RWPE1 (cell line): ENCODE data around the gene CALHM1.

ENCODE experiments used
- CTCF ChIA-PET: fragments of 350-600 bp; sonication (Branson Sonifier 250); formaldehyde crosslinking; extraction: SDS; loops from one replicate; lab custom pipeline; 2021; lab: Yijun Ruan, JAX
- POLR2A ChIA-PET: fragments of 400-600 bp; formaldehyde crosslinking; extraction: SDS; loops from one replicate; lab custom pipeline; 2020; ENCODE audit warnings: antibody characterized with exemption; ENCODE audit not compliant: low non-redundant PET; lab: Yijun Ruan, JAX
- DNase-seq: peaks from one replicate; pipeline ENCODE4 v3.0.0; 2012; ENCODE audit warnings: low spot score
- H3K27ac ChIP-seq: fragments of 450-650 bp; 2 replicates; pipeline ENCODE4 v1.5.1; 2017
- CTCF ChIP-seq: fragments of 450-650 bp; conservative IDR thresholded peaks from 2 replicates; pipeline ENCODE4 v1.5.1; 2017; ENCODE audit warnings: low read depth, mild to moderate bottlenecking

Gene CALHM1

DNA sequence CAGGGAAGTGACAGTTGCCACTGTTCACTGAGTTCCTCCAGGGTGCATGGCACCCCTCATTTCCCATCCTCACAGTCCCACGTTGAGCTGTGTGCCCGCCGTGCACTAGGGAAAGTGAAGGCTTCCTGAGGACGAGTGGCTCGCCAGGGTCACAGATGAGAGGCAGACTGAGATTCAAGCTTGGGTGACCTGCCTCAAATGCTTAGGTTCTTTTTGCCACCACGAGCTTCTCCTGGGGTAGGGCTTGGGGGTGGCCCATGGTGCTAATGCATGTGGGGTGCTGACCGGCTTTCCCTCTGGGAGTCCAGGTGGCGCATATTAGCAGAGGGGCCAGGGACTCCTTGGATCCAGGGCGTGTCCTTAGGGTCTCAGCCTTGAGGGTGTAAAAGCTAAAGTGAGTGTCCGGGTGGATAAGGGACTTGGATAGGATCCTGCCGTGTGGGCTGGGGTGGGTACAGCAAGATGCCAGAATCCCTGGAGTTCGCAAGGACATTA is 8.5 kb downstream of the CALHM1 start:
- POLR2A ChIA-PET: no interaction called here
- CTCF ChIA-PET: no interaction called here
- peak overlapping the region; percentile 69 for H3K27ac ChIP-seq
- TF ChIP-seq CTCF: no peak
- DNase-seq: no peak

- TF ChIP-seq CTCF: no peak
- peak overlapping the region; percentile 69 for H3K27ac ChIP-seq
- POLR2A ChIA-PET: no interaction called here
Measured at GRCh38 chr10:103449208-103450144, 9.2 kb downstream of the CALHM1 start.

GRCh38 chr10:103448746-103449145 is 10.0 kb downstream of the CALHM1 start:
- ChIA-PET CTCF (interaction anchor here (2.5 kb wide), 1 partner anchor 37 kb away, joined by 11 read pairs; no protein-coding TSS in a partner anchor), POLR2A (no interaction called here)
- TF ChIP-seq CTCF: no peak
- peak overlapping the region; percentile 69 for H3K27ac ChIP-seq
- DNase-seq: peak; percentile 77

More at GRCh38 chr10:103449208-103450144, 9.2 kb downstream of the CALHM1 start:
- DNase-seq: no peak
- CTCF ChIA-PET: interaction anchor here (0.6 to 2.5 kb wide), 2 partner anchors 34 to 36 kb away, joined by 4 to 11 read pairs; no protein-coding TSS in a partner anchor

- H3K27ac ChIP-seq: peak overlapping the region; percentile 89
- ChIA-PET POLR2A (no interaction called here), CTCF (interaction anchor here (0.5 to 2.5 kb wide), 3 partner anchors 30 to 554 kb away, joined by 3 to 11 read pairs (median 4); no protein-coding TSS in a partner anchor)
- no peak for DNase-seq
- TF ChIP-seq CTCF: no peak
Measured at GRCh38 chr10:103447187-103447586, 11.5 kb downstream of the CALHM1 start.

- CTCF ChIA-PET: interaction anchor here (0.6 to 0.9 kb wide), 3 partner anchors 15 to 694 kb away, joined by 3 read pairs; no protein-coding TSS in a partner anchor
- no peak for DNase-seq
- POLR2A ChIA-PET: interaction anchor here (0.6 kb wide), 1 partner anchor 559 kb away, joined by 3 read pairs; no protein-coding TSS in a partner anchor
- no peak for TF ChIP-seq CTCF
- H3K27ac ChIP-seq: peak overlapping the region; percentile 89
Measured at GRCh38 chr10:103445767-103446567, 12.7 kb downstream of the CALHM1 start.

GRCh38 chr10:103445366-103445765 is 13.3 kb downstream of the CALHM1 start:
- no peak for TF ChIP-seq CTCF
- ChIA-PET CTCF (interaction anchor here (0.6 kb wide), 1 partner anchor 695 kb away, joined by 3 read pairs; no protein-coding TSS in a partner anchor), POLR2A (no interaction called here)
- no peak for DNase-seq
- peak overlapping the region; percentile 89 for H3K27ac ChIP-seq
